ENCODE results near the gene AGAP1. TPM values are rescaled to one million over a fixed set of nuclear protein-coding genes. Genes with fewer than 3 reads are reported as not detected.

AGAP1 gene
- total RNA-seq, 6 experiments from 2014 or later, result 8.1 to 11.2 (median 9.8) TPM

DNA sequence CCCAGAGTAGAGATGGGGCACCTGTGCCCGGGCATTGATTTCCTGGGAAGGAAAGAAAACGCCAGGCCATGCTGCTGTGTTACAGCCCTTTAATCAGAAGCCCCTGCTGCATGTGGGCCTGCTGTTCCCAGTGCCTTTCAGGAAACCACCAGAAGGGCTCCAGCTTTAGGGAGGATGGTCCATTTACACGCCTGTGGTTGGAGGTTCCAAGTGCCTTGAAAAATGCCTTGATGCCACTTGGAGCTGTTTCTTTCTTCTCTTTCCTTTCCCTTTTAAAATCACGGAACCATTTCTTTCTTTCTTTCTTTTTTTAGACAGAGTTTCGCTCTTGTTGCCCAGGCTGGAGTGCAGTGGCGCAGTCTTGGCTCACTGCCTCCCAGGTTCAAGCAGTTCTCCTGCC, 60.5 kb downstream of the AGAP1 start:
- no peaks in the 10 kb centered on the region for H3K36me3 ChIP-seq
- 88% methylated on average over 3 of the region's 6 CpGs for WGBS (ENCODE audit: insufficient coverage, low coverage, low lambda C conversion rate, missing lambda C conversion rate)
- no peak overlapping the region for H3K27ac ChIP-seq
- intact Hi-C loops (cut with DNase I), result no loop called here
- H3K27me3 ChIP-seq, result no peaks in the 10 kb centered on the region
- ATAC-seq (no peak), DNase-seq (no peak)
- H3K4me1 ChIP-seq, result peaks cover 0 to 13% (median 2%) of the 10 kb centered on the region in 4 donors
- TF ChIP-seq, protein P1, sequence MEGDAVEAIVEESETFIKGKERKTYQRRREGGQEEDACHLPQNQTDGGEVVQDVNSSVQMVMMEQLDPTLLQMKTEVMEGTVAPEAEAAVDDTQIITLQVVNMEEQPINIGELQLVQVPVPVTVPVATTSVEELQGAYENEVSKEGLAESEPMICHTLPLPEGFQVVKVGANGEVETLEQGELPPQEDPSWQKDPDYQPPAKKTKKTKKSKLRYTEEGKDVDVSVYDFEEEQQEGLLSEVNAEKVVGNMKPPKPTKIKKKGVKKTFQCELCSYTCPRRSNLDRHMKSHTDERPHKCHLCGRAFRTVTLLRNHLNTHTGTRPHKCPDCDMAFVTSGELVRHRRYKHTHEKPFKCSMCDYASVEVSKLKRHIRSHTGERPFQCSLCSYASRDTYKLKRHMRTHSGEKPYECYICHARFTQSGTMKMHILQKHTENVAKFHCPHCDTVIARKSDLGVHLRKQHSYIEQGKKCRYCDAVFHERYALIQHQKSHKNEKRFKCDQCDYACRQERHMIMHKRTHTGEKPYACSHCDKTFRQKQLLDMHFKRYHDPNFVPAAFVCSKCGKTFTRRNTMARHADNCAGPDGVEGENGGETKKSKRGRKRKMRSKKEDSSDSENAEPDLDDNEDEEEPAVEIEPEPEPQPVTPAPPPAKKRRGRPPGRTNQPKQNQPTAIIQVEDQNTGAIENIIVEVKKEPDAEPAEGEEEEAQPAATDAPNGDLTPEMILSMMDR (IDR thresholded peaks at IDR 0.05), result no peak
- TF ChIP-seq POLR2A (IDR thresholded peaks at IDR 0.05), result no peak
- H3K9me3 ChIP-seq, result no peaks in the 10 kb centered on the region
- H3K4me3 ChIP-seq, result no peak overlapping the region

DNA sequence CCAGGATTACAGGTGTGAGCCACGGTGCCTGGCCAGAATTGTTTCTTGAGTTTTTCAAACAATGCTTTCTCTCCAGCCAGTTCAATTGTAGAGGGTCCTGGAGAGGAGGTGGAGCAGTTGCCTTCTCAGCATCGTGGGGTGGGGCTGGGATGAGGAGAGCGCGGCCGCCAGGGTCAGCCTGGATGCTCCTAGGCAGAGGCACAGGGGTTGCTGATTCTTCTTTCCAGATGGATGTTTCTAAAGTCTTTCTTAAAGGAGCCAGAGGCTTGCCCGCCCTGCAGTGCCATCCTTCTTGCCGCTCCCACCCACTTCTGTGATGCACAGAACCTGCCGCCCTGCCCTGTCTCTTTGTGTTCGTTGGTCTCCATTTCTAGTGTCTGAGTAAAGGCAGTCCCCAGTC, 61.1 kb downstream of the AGAP1 start:
- DNase-seq (peak in 1 of 3 donors; percentile 16), ATAC-seq (no peak)
- intact Hi-C loops (cut with DNase I), result no loop called here
- no peak for TF ChIP-seq POLR2A (IDR thresholded peaks at IDR 0.05)
- TF ChIP-seq, protein P1 (IDR thresholded peaks at IDR 0.05), result no peak
- H3K27ac ChIP-seq, result no peak overlapping the region
- peaks cover 0 to 13% (median 2%) of the 10 kb centered on the region in 4 donors for H3K4me1 ChIP-seq
- no peaks in the 10 kb centered on the region for H3K36me3 ChIP-seq
- no peaks in the 10 kb centered on the region for H3K9me3 ChIP-seq
- H3K27me3 ChIP-seq, result no peaks in the 10 kb centered on the region
- no peak overlapping the region for H3K4me3 ChIP-seq
- 100% methylated on average over 1 of the region's 9 CpGs for WGBS (ENCODE audit: insufficient coverage, low coverage, low lambda C conversion rate, missing lambda C conversion rate)

DNA sequence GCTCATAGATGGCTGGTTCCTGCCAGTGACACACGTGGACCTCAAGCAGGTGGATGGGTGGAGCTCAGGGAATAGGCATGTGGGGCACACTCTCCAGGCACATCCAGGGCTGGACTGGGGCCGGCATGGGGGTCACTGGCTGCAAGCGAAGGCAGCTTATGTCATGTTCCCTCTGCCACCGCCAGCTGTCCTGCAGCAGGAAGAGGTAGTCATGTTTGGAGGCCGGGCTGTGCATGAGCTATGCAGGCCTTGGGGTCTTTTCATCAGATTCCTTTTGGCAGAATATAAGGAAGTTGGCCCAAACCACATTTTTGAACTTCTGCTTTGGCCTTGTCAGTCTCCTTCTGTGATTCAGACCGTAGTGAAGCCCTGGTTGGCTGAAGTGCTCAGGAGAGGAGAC, 61.5 kb downstream of the AGAP1 start:
- TF ChIP-seq, protein P1 (IDR thresholded peaks at IDR 0.05), result no peak
- TF ChIP-seq POLR2A (IDR thresholded peaks at IDR 0.05), result no peak
- intact Hi-C loops (cut with DNase I), result no loop called here
- DNase-seq (peak in 1 of 3 donors; percentile 54), ATAC-seq (no peak)
- Histone ChIP-seq H3K27ac (no peak overlapping the region), H3K36me3 (no peaks in the 10 kb centered on the region), H3K4me1 (peaks cover 0 to 13% (median 2%) of the 10 kb centered on the region in 4 donors), H3K4me3 (no peak overlapping the region), H3K9me3 (no peaks in the 10 kb centered on the region), H3K27me3 (no peaks in the 10 kb centered on the region)
- 20% methylated on average over 1 of the region's 6 CpGs for WGBS (ENCODE audit: insufficient coverage, low coverage, low lambda C conversion rate, missing lambda C conversion rate)

DNA sequence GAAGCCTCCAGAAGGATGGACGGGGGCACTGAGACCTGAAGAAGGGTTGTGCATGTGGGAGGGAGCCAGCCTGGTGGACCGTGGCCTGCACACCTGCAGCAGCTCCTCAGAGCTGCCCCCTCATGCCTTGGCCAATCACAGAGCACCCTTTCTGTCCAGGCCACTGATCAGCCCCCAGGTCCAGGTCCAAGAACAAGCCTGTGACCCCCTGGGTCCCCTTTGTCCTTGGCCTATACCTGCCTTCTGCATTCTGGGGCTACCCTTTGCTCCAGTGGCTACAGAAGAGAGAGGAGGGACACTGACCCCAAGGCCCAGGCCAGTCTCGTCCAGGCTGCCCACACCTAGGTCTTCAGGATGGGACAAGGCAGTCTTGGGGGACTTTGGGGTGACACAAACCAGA, 62.2 kb downstream of the AGAP1 start:
- no CpG with 5 or more reads among the region's 3 CpGs for WGBS (ENCODE audit: insufficient coverage, low coverage, low lambda C conversion rate, missing lambda C conversion rate)
- ATAC-seq (no peak), DNase-seq (peak in 1 of 3 donors; percentile 25)
- Histone ChIP-seq H3K27ac (no peak overlapping the region), H3K9me3 (no peaks in the 10 kb centered on the region), H3K4me3 (no peak overlapping the region), H3K36me3 (no peaks in the 10 kb centered on the region), H3K27me3 (no peaks in the 10 kb centered on the region), H3K4me1 (peaks cover 0 to 13% (median 2%) of the 10 kb centered on the region in 4 donors)
- TF ChIP-seq, protein P1 (IDR thresholded peaks at IDR 0.05), result no peak
- no peak for TF ChIP-seq POLR2A (IDR thresholded peaks at IDR 0.05)
- intact Hi-C loops (cut with DNase I), result no loop called here

DNA sequence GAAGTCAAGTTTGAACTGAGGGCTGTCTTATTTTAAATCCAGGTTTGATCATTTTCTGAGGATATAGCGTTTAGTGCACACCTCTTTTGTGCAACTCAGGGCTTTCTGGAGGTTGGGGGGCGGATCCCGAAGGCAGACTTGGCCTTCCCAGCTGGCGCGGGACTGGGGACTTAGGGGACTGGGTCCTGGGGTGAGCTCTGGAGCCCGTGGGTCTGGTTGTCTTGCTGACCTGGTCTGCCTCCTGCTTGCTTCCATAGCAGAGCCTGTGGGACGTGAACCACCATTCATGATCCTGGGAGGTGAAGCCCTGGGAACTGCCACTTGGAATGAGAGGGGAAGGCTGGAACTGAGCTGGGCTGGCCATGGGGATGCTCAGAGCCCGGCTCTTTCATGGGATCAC, 63.1 kb downstream of the AGAP1 start:
- ATAC-seq (no peak), DNase-seq (no peak)
- 94% methylated on average over 3 of the region's 8 CpGs for WGBS (ENCODE audit: insufficient coverage, low coverage, low lambda C conversion rate, missing lambda C conversion rate)
- Histone ChIP-seq H3K4me3 (no peak overlapping the region), H3K36me3 (no peaks in the 10 kb centered on the region), H3K27ac (no peak overlapping the region), H3K27me3 (no peaks in the 10 kb centered on the region), H3K4me1 (peaks cover 0 to 7% (median 2%) of the 10 kb centered on the region in 4 donors), H3K9me3 (no peaks in the 10 kb centered on the region)
- TF ChIP-seq, protein P1 (IDR thresholded peaks at IDR 0.05), result no peak
- no peak for TF ChIP-seq POLR2A (IDR thresholded peaks at IDR 0.05)
- intact Hi-C loops (cut with DNase I), result no loop called here

Measured in right lobe of liver (tissue), 6 donors.